ENCODE measurements around the gene PDXP.

The PDXP gene

GRCh38 chr22:37669586-37669985 is 11.1 kb downstream of the PDXP start:
- no peak for TF ChIP-seq TCF12 (IDR thresholded peaks at IDR 0.05; ENCODE audit: low read depth)
- no peak for TF ChIP-seq RAD21 (IDR thresholded peaks at IDR 0.05; ENCODE audit: low read depth)
- TF ChIP-seq, protein P1, sequence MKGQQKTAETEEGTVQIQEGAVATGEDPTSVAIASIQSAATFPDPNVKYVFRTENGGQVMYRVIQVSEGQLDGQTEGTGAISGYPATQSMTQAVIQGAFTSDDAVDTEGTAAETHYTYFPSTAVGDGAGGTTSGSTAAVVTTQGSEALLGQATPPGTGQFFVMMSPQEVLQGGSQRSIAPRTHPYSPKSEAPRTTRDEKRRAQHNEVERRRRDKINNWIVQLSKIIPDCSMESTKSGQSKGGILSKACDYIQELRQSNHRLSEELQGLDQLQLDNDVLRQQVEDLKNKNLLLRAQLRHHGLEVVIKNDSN (IDR thresholded peaks at IDR 0.05): no peak
- no peak for TF ChIP-seq CEBPB (IDR thresholded peaks at IDR 0.05)
- no peak for TF ChIP-seq TEAD4 (IDR thresholded peaks at IDR 0.05)
- no peak for TF ChIP-seq EGR1 (IDR thresholded peaks at IDR 0.05)
- no peak for TF ChIP-seq EP300 (IDR thresholded peaks at IDR 0.05; ENCODE audit: borderline replicate concordance)
- no peak for TF ChIP-seq YY1 (IDR thresholded peaks at IDR 0.05; ENCODE audit: low read depth)
- no peak for TF ChIP-seq MAX (IDR thresholded peaks at IDR 0.05)
- no peak for TF ChIP-seq TAF1 (IDR thresholded peaks at IDR 0.05; ENCODE audit: low read depth)
- no peak for TF ChIP-seq CREB1 (IDR thresholded peaks at IDR 0.05; ENCODE audit: low read depth)
- no peak for TF ChIP-seq FOXM1 (IDR thresholded peaks at IDR 0.05; ENCODE audit: borderline replicate concordance, low read depth)

- TF ChIP-seq NFIC (IDR thresholded peaks at IDR 0.05) (no peak), YY1 (IDR thresholded peaks at IDR 0.05; ENCODE audit: low read depth) (no peak), TEAD4 (IDR thresholded peaks at IDR 0.05) (no peak), TAF1 (IDR thresholded peaks at IDR 0.05; ENCODE audit: low read depth) (no peak), ZBTB7A (IDR thresholded peaks at IDR 0.05; ENCODE audit: low read depth) (no peak), TCF12 (IDR thresholded peaks at IDR 0.05; ENCODE audit: low read depth) (no peak), RAD21 (IDR thresholded peaks at IDR 0.05; ENCODE audit: low read depth) (no peak), EGR1 (IDR thresholded peaks at IDR 0.05) (no peak), EP300 (IDR thresholded peaks at IDR 0.05; ENCODE audit: borderline replicate concordance) (no peak), MAX (IDR thresholded peaks at IDR 0.05) (no peak), CEBPB (IDR thresholded peaks at IDR 0.05) (no peak), REST (IDR thresholded peaks at IDR 0.05; ENCODE audit: low read depth) (no peak), FOXM1 (IDR thresholded peaks at IDR 0.05; ENCODE audit: borderline replicate concordance, low read depth) (no peak)
- TF ChIP-seq, protein P1 (IDR thresholded peaks at IDR 0.05): no peak
Observed at GRCh38 chr22:37672206-37672919, 13.8 kb downstream of the PDXP start.

- TF ChIP-seq EP300 (IDR thresholded peaks at IDR 0.05; ENCODE audit: borderline replicate concordance): no peak
- TF ChIP-seq FOXM1 (IDR thresholded peaks at IDR 0.05; ENCODE audit: borderline replicate concordance, low read depth): no peak
- TF ChIP-seq ZBTB7A (IDR thresholded peaks at IDR 0.05; ENCODE audit: low read depth): no peak
- TF ChIP-seq RAD21 (IDR thresholded peaks at IDR 0.05; ENCODE audit: low read depth): no peak
- TF ChIP-seq, protein P1 (IDR thresholded peaks at IDR 0.05): no peak
- TF ChIP-seq TAF1 (IDR thresholded peaks at IDR 0.05; ENCODE audit: low read depth): no peak
- TF ChIP-seq TCF12 (IDR thresholded peaks at IDR 0.05; ENCODE audit: low read depth): no peak
- TF ChIP-seq EGR1 (IDR thresholded peaks at IDR 0.05): no peak
- no peak for TF ChIP-seq NFIC (IDR thresholded peaks at IDR 0.05)
- no peak for TF ChIP-seq MAX (IDR thresholded peaks at IDR 0.05)
- TF ChIP-seq REST (IDR thresholded peaks at IDR 0.05; ENCODE audit: low read depth): no peak
- TF ChIP-seq YY1 (IDR thresholded peaks at IDR 0.05; ENCODE audit: low read depth): no peak
- TF ChIP-seq CEBPB (IDR thresholded peaks at IDR 0.05): no peak
- TF ChIP-seq TEAD4 (IDR thresholded peaks at IDR 0.05): no peak
Observed at GRCh38 chr22:37672920-37673455, 14.5 kb downstream of the PDXP start.

DNA sequence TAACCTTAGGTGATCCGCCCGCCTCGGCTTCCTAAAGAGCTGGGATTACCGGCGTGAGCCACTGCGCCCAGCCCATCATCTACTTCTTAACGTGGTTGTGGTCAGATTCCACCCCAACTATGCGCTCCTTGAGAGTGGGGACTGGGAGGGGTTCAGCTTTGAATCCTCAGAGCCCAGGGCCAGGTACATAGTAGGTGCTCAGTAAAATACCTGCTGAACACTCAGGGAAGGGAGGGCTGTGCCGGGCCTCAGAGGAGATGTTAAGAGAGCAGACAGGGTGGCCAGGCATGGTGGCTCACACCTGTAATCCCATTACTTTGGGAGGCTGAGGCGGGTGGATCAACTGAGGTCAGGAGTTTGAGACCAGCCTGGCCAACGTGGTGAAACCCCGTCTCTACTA is 15.7 kb downstream of the PDXP start:
- TF ChIP-seq YY1 (IDR thresholded peaks at IDR 0.05; ENCODE audit: low read depth) (no peak), FOXM1 (IDR thresholded peaks at IDR 0.05; ENCODE audit: borderline replicate concordance, low read depth) (no peak), CREB1 (IDR thresholded peaks at IDR 0.05; ENCODE audit: low read depth) (no peak), MAX (IDR thresholded peaks at IDR 0.05) (no peak), NFIC (IDR thresholded peaks at IDR 0.05) (no peak), TAF1 (IDR thresholded peaks at IDR 0.05; ENCODE audit: low read depth) (no peak), EGR1 (IDR thresholded peaks at IDR 0.05) (no peak), TEAD4 (IDR thresholded peaks at IDR 0.05) (no peak), TCF12 (IDR thresholded peaks at IDR 0.05; ENCODE audit: low read depth) (no peak), ZBTB7A (IDR thresholded peaks at IDR 0.05; ENCODE audit: low read depth) (no peak), EP300 (IDR thresholded peaks at IDR 0.05; ENCODE audit: borderline replicate concordance) (no peak), REST (IDR thresholded peaks at IDR 0.05; ENCODE audit: low read depth) (no peak), CEBPB (IDR thresholded peaks at IDR 0.05) (no peak), RAD21 (IDR thresholded peaks at IDR 0.05; ENCODE audit: low read depth) (no peak)
- TF ChIP-seq, protein P1 (IDR thresholded peaks at IDR 0.05): no peak
